Keratinocyte (primary cell): ENCODE data around the gene ATL2. TPM values are rescaled to one million over a fixed set of nuclear protein-coding genes. Genes with fewer than 3 reads are reported as not detected.

ENCODE experiments used
- DNase-seq: peaks from one replicate; pipeline ENCODE4 v3.0.0-alpha.2; 2011; ENCODE audit warnings: low read depth, missing footprints, low spot score
- FAIRE-seq: peaks from 2 replicates; lab custom pipeline; 2011; peaks lifted over from hg19 to GRCh38; lab: Jason Lieb, UNC
- H2AFZ ChIP-seq: 2 replicates; pipeline ENCODE4 v1.6.0; 2012; ENCODE audit warnings: low read length, control low read depth, inconsistent platforms; ENCODE audit not compliant: control insufficient read depth
- H3K27ac ChIP-seq: 2 replicates; pipeline ENCODE4 v1.5.1; 2011; ENCODE audit warnings: low read length; ENCODE audit not compliant: control insufficient read depth, insufficient read depth
- H3K27me3 ChIP-seq: 3 replicates; pipeline ENCODE4 v1.6.0; 2011; ENCODE audit warnings: low read length; ENCODE audit not compliant: control insufficient read depth, insufficient read depth; ENCODE audit errors: extremely low read depth
- H3K36me3 ChIP-seq, 2 experiments: 2 replicates in 1 of 2; 3 replicates in 1 of 2; pipeline ENCODE4 v1.5.1; 2011; ENCODE audit warnings: low read length in 2 of 2, mild to moderate bottlenecking in 1 of 2; ENCODE audit not compliant: control insufficient read depth in 2 of 2, insufficient read depth in 2 of 2; ENCODE audit errors: extremely low read depth in 1 of 2
- H3K4me1 ChIP-seq: 3 replicates; pipeline ENCODE4 v1.5.1; 2011; ENCODE audit warnings: low read length; ENCODE audit not compliant: control insufficient read depth, insufficient read depth; ENCODE audit errors: extremely low read depth
- H3K4me2 ChIP-seq: 3 replicates; pipeline ENCODE4 v1.6.0; 2011; ENCODE audit warnings: low read depth, low read length; ENCODE audit not compliant: control insufficient read depth, insufficient read depth; ENCODE audit errors: extremely low read depth
- H3K4me3 ChIP-seq, 3 experiments: fragments of 200-600 bp in 1 of 3; sonication (generic) in 1 of 3; 2 replicates in 2 of 3; 3 replicates in 1 of 3; pipeline ENCODE4 v1.5.1; 2011 to 2016; ENCODE audit warnings: low read length in 3 of 3, mild to moderate bottlenecking in 3 of 3, control low read depth in 2 of 3, inconsistent platforms in 1 of 3, low read depth in 1 of 3, mixed read lengths in 1 of 3, mixed run types in 1 of 3, moderate library complexity in 1 of 3; ENCODE audit not compliant: control insufficient read depth in 2 of 3, insufficient read depth in 2 of 3; ENCODE audit errors: extremely low read depth in 1 of 3
- H3K79me2 ChIP-seq: 2 replicates; pipeline ENCODE4 v1.6.0; 2012; ENCODE audit warnings: low read length; ENCODE audit not compliant: control insufficient read depth, insufficient read depth
- H3K9ac ChIP-seq: 3 replicates; pipeline ENCODE4 v1.6.0; 2011; ENCODE audit warnings: low read length; ENCODE audit not compliant: control insufficient read depth, insufficient read depth; ENCODE audit errors: extremely low read depth
- H3K9me1 ChIP-seq: 3 replicates; pipeline ENCODE4 v1.6.0; 2011; ENCODE audit warnings: low read length; ENCODE audit not compliant: control insufficient read depth, insufficient read depth; ENCODE audit errors: extremely low read depth
- H3K9me3 ChIP-seq: 2 replicates; pipeline ENCODE4 v1.5.1; 2012; ENCODE audit warnings: low read depth, low read length; ENCODE audit not compliant: control insufficient read depth
- H4K20me1 ChIP-seq: 3 replicates; pipeline ENCODE4 v1.6.0; 2011; ENCODE audit warnings: low read length; ENCODE audit not compliant: control insufficient read depth, insufficient read depth; ENCODE audit errors: extremely low read depth
- CTCF ChIP-seq, 3 experiments: IDR thresholded peaks in 1 of 3; conservative IDR thresholded peaks in 1 of 3; optimal IDR thresholded peaks in 1 of 3; 2 replicates in 2 of 3; 3 replicates in 1 of 3; pipeline versions ENCODE3 to v1.5.1; 2011; ENCODE audit warnings: low read length in 3 of 3, mild to moderate bottlenecking in 3 of 3, moderate library complexity in 2 of 3, control low read depth in 1 of 3, inconsistent platforms in 1 of 3; ENCODE audit not compliant: insufficient read depth in 2 of 3; ENCODE audit errors: extremely low read depth in 1 of 3
- EZH2 ChIP-seq: IDR thresholded peaks from one replicate; pipeline ENCODE4 v1.6.1; 2012; ENCODE audit warnings: inconsistent platforms, mild to moderate bottlenecking, low read length, moderate library complexity
- dilution Hi-C: fragments of 300-500 bp; cut with MboI; formaldehyde crosslinking; loops from one replicate; pipeline ENCODE4 v1.7.0; 2020; ENCODE audit warnings: low sequenced_read_pairs; ENCODE audit not compliant: extremely low pct_ligation_motif_present
- polyA plus RNA-seq, 5 experiments: library from polyadenylated mRNA; depleted of rRNA in 3 of 5; stranded (reverse) in 3 of 5; stranded (forward) in 1 of 5; unstranded in 1 of 5; fragments of >200 nt; gene quantifications; 1 replicate in 1 of 5; 2 replicates in 3 of 5; 3 replicates in 1 of 5; pipeline versions ENCODE4 v1.2.1 to v1.2.3, GENCODE V29; 2011 to 2012; ENCODE audit warnings: missing spikeins in 2 of 5, low read depth in 1 of 5, low replicate concordance in 1 of 5

The ATL2 gene
- polyA plus RNA-seq, 1 donor (not counting 4 experiments of a cell fraction or from before 2014, with no cell fraction given): 83.2 TPM

- TF ChIP-seq EZH2: no peak
- TF ChIP-seq CTCF (optimal IDR thresholded peaks at IDR 0.05 in 1 of 3, IDR thresholded peaks at IDR 0.05 in 1 of 3, conservative IDR thresholded peaks at IDR 0.05 in 1 of 3; ENCODE audit: extremely low read depth in 1 of 3, insufficient read depth in 2 of 3, low read length in 3 of 3): no peak
- dilution Hi-C loops: loop anchor here (25.0 kb wide), 1 partner anchor 303 kb away; no protein-coding TSS in a partner anchor
- Histone ChIP-seq H3K79me2 (no peaks in the 10 kb centered on the region), H2AFZ (no peak overlapping the region), H3K4me3 (no peak overlapping the region), H3K9ac (no peak overlapping the region), H3K27me3 (peaks cover 3% of the 10 kb centered on the region), H3K9me3 (no peaks in the 10 kb centered on the region), H3K4me2 (no peak overlapping the region), H4K20me1 (no peaks in the 10 kb centered on the region), H3K27ac (no peak overlapping the region), H3K4me1 (no peaks in the 10 kb centered on the region), H3K9me1 (no peaks in the 10 kb centered on the region), H3K36me3 (no peaks in the 10 kb centered on the region)
- DNase-seq: no peak
- no peak for FAIRE-seq
Measured at GRCh38 chr2:38290332-38290731, 86.7 kb downstream of the ATL2 start.

GRCh38 chr2:38284971-38285370, 92.1 kb downstream of the ATL2 start:
- no peak overlapping the region for H3K4me2 ChIP-seq
- dilution Hi-C loops: loop anchor here (25.0 kb wide), 1 partner anchor 298 kb away; no protein-coding TSS in a partner anchor
- no peak overlapping the region for H3K27ac ChIP-seq
- no peaks in the 10 kb centered on the region for H3K9me3 ChIP-seq
- no peaks in the 10 kb centered on the region for H3K36me3 ChIP-seq
- H3K79me2 ChIP-seq: no peaks in the 10 kb centered on the region
- DNase-seq (no peak), FAIRE-seq (no peak)
- TF ChIP-seq EZH2: no peak
- TF ChIP-seq CTCF (optimal IDR thresholded peaks at IDR 0.05 in 1 of 3, IDR thresholded peaks at IDR 0.05 in 1 of 3, conservative IDR thresholded peaks at IDR 0.05 in 1 of 3; ENCODE audit: extremely low read depth in 1 of 3, insufficient read depth in 2 of 3, low read length in 3 of 3): no peak
- H4K20me1 ChIP-seq: no peaks in the 10 kb centered on the region
- H3K27me3 ChIP-seq: peaks cover 3% of the 10 kb centered on the region
- H3K4me3 ChIP-seq: no peak overlapping the region
- no peak overlapping the region for H3K9ac ChIP-seq
- no peaks in the 10 kb centered on the region for H3K4me1 ChIP-seq
- no peak overlapping the region for H2AFZ ChIP-seq
- no peaks in the 10 kb centered on the region for H3K9me1 ChIP-seq
